ENCODE measurements around the gene ADAM11.

ADAM11 gene

GRCh38 chr17:44775136-44775837, 16.5 kb downstream of the ADAM11 start (continued):
- peak; percentile 100 for TF ChIP-seq ZBTB44 (tag by site-specific recombination; IDR thresholded peaks at IDR 0.05)
- no peak for TF ChIP-seq ZNF416 (tag by site-specific recombination; IDR thresholded peaks at IDR 0.05)
- no peak for TF ChIP-seq ZNF530 (tag by site-specific recombination; IDR thresholded peaks at IDR 0.05; ENCODE audit: low read depth)
- TF ChIP-seq ZNF747 (tag by site-specific recombination; IDR thresholded peaks at IDR 0.05), result no peak
- no peak for TF ChIP-seq ZNF48 (tag by site-specific recombination; IDR thresholded peaks at IDR 0.05)
- TF ChIP-seq TCF7L2 (IDR thresholded peaks at IDR 0.05; ENCODE audit: borderline replicate concordance, low read depth, low read length), result no peak
- no peak for TF ChIP-seq GLI4 (tag by site-specific recombination; IDR thresholded peaks at IDR 0.05)
- TF ChIP-seq ZNF449 (tag by site-specific recombination; IDR thresholded peaks at IDR 0.05), result no peak
- TF ChIP-seq ZBTB49 (tag by site-specific recombination; IDR thresholded peaks at IDR 0.05; ENCODE audit: low read depth), result no peak
- TF ChIP-seq YY2 (tag by site-specific recombination; IDR thresholded peaks at IDR 0.05), result peak; percentile 38; the same call in 1 of the 2 replicates
- no peak for TF ChIP-seq ZBTB1 (tag by site-specific recombination; IDR thresholded peaks at IDR 0.05)
- TF ChIP-seq ZNF596 (tag by site-specific recombination; IDR thresholded peaks at IDR 0.05), result no peak
- TF ChIP-seq ZNF677 (tag by site-specific recombination; IDR thresholded peaks at IDR 0.05), result no peak
- TF ChIP-seq ZNF26 (tag by site-specific recombination; IDR thresholded peaks at IDR 0.05), result no peak
- TF ChIP-seq ZNF146 (tag by site-specific recombination; IDR thresholded peaks at IDR 0.05), result no peak
- TF ChIP-seq YY1 (tag by site-specific recombination; IDR thresholded peaks at IDR 0.05), result 0 out of 2 replicates have a peak, but pooled peaks have one; percentile 10
- no peak for TF ChIP-seq ZNF518A (tag by site-specific recombination; conservative IDR thresholded peaks at IDR 0.05; ENCODE audit: low read depth)
- no peak for TF ChIP-seq ZNF121 (tag by site-specific recombination; IDR thresholded peaks at IDR 0.05)
- TF ChIP-seq ZNF398 (tag by site-specific recombination; IDR thresholded peaks at IDR 0.05), result peak; percentile 95
- TF ChIP-seq OVOL3 (tag by site-specific recombination; IDR thresholded peaks at IDR 0.05), result no peak
- TF ChIP-seq ZNF112 (tag by site-specific recombination; IDR thresholded peaks at IDR 0.05), result no peak
- TF ChIP-seq ZNF266 (tag by site-specific recombination; IDR thresholded peaks at IDR 0.05; ENCODE audit: low read depth), result no peak
- 0 out of 2 replicates have a peak, but pooled peaks have one; percentile 29 for TF ChIP-seq ZNF423 (tag by site-specific recombination; IDR thresholded peaks at IDR 0.05)
- TF ChIP-seq ZNF202 (tag by site-specific recombination; IDR thresholded peaks at IDR 0.05; ENCODE audit: borderline replicate concordance), result no peak
